ENCODE measurements around the gene MYOCOS. TPM values are rescaled to one million over a fixed set of nuclear protein-coding genes. Genes with fewer than 3 reads are reported as not detected.
A peak's percentile ranks its signal among the peaks of the same experiment; 100 is the strongest.

The MYOCOS gene
- total RNA-seq, 1 donor from 2014 or later, result not detected

GRCh38 chr1:171641076-171641864 is 19.2 kb downstream of the MYOCOS start:
- peak; percentile 4 for TF ChIP-seq CTCF (conservative IDR thresholded peaks at IDR 0.05; ENCODE audit: low read depth, low read length)
- no peak for DNase-seq (ENCODE audit: low read depth)
- H3K4me3 ChIP-seq (ENCODE audit: low read depth, low read length), result no peak overlapping the region

GRCh38 chr1:171642197-171642596 is 20.2 kb downstream of the MYOCOS start:
- H3K4me3 ChIP-seq (ENCODE audit: low read depth, low read length), result no peak overlapping the region
- TF ChIP-seq CTCF (conservative IDR thresholded peaks at IDR 0.05; ENCODE audit: low read depth, low read length), result no peak
- DNase-seq (ENCODE audit: low read depth), result no peak

GRCh38 chr1:171643156-171643555 is 21.1 kb downstream of the MYOCOS start:
- no peak for DNase-seq (ENCODE audit: low read depth)
- no peak for TF ChIP-seq CTCF (conservative IDR thresholded peaks at IDR 0.05; ENCODE audit: low read depth, low read length)
- no peak overlapping the region for H3K4me3 ChIP-seq (ENCODE audit: low read depth, low read length)

GRCh38 chr1:171644805-171645483 is 22.9 kb downstream of the MYOCOS start:
- no peak overlapping the region for H3K4me3 ChIP-seq (ENCODE audit: low read depth, low read length)
- no peak for DNase-seq (ENCODE audit: low read depth)
- TF ChIP-seq CTCF (conservative IDR thresholded peaks at IDR 0.05; ENCODE audit: low read depth, low read length), result peak; percentile 91

- no peak for DNase-seq (ENCODE audit: low read depth)
- no peak for TF ChIP-seq CTCF (conservative IDR thresholded peaks at IDR 0.05; ENCODE audit: low read depth, low read length)
- no peak overlapping the region for H3K4me3 ChIP-seq (ENCODE audit: low read depth, low read length)
Measured at GRCh38 chr1:171645553-171646248, 23.7 kb downstream of the MYOCOS start.

- no peak for TF ChIP-seq CTCF (conservative IDR thresholded peaks at IDR 0.05; ENCODE audit: low read depth, low read length)
- no peak overlapping the region for H3K4me3 ChIP-seq (ENCODE audit: low read depth, low read length)
- DNase-seq (ENCODE audit: low read depth), result no peak
Measured at GRCh38 chr1:171646249-171646560, 24.2 kb downstream of the MYOCOS start.

Data from epithelial cell of proximal tubule (primary cell).